HG02852 (cell line): Measurements from ENCODE around the gene ORAI2.
"Not testable (repeated sequence)": the region's sequence is repeated elsewhere in the genome, so short reads cannot be mapped to it uniquely, and the experiment has no call there.

Source experiments
- ATAC-seq: cut with Tn5 transposase; IDR thresholded peaks from one replicate; pipeline ENCODE4 v1.9.1; 2021; ENCODE audit warnings: mild to moderate bottlenecking, moderate library complexity; ENCODE audit not compliant: unreplicated experiment

Gene ORAI2

DNA sequence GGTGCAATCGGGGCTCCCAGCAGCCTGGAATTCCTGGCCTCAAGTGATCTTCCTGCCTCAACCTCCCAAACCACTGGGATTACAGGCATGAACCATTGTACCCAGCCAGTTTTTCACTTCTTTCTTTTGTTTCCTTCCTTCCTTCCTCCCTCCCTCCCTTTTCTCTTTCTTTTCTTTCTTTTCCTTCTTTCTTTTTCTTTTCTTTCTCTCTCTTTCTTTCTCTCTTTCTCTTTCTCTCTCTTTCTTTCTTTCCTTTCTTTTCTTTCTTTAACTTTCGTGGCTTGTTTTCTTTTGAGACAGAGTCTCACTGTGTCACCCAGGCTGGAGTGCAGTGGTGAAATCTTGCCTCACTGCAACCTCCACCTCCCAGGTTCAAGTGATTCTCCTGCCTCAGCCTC lies 12.3 kb downstream of the ORAI2 start:
- ATAC-seq = no peak

DNA sequence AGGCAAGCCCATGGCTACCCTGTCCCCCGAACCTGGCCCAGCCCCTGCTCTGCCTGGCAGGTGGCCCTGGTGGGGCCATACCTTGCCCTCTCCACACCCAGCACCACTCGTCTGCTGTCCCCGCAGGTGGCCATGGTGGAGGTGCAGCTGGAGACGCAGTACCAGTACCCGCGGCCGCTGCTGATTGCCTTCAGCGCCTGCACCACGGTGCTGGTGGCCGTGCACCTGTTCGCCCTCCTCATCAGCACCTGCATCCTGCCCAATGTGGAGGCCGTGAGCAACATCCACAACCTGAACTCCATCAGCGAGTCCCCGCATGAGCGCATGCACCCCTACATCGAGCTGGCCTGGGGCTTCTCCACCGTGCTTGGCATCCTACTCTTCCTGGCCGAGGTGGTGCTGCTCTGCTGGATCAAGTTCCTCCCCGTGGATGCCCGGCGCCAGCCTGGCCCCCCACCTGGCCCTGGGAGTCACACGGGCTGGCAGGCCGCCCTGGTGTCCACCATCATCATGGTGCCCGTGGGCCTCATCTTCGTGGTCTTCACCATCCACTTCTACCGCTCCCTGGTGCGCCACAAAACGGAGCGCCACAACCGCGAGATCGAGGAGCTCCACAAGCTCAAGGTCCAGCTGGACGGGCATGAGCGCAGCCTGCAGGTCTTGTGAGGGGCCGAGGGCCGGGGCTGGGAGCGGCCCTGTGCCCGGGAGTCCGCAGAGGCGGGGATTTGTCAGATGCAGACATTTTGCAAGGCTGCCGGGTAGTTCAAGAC lies 13.2 kb downstream of the ORAI2 start:
- ATAC-seq = no peak

DNA sequence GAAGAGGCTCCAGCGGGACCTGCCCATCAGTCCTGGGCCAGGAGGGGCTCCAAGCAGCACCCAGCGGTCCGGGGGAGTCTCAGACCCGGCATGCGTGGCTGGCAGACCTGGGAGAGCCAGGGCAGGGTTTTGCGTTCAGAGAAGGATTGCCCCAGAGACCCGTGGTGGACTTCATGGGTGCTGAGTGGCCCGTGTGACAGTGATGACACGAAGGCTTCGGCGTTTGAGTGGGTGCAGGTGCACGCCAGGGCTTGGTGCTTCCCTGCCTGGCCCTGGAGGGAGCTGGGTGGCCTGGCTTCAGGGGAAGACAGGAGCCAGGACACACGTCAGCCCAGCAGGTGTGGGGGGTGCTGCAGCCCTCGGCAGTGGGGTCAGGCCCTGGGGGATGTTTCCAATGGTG lies 13.9 kb downstream of the ORAI2 start:
- no peak for ATAC-seq

DNA sequence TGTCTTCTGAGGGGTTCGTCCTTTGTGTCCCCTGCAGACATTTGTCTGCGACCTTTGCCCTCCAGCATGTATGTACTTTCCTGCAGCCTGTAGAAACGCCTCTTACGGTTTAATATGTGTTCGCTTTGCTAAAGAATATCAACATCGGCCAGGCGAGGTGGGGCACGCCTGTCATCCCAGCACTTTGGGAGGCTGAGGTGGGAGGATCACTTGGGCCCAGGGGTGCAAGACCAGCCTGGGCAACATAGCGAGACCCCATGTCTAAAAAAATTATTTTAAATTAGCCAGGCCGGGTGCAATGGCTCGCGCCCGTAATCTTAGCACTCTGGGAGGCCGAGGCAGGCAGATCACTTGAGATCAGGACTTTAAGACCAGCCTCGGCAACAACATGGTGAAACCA lies 15.8 kb downstream of the ORAI2 start:
- ATAC-seq = no peak

DNA sequence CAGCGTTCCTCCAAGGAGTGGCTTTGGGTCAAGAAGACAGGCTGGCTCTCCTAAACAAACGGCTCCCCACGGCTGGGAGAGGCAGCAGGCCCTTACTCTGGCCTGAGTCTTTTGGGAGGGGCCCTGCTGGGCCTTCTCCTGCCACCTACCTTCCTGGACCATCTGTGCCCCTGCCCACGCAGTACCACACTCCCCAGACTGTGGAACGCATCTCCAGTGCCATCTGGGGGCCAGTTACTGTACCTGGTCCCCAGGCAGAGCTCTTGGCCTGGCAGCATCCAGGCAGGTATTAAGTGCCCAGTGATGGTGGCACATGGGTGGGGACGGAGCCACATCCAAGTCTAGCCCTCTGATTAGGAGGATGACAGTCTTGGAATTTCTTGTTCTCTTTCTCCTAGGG lies 16.9 kb downstream of the ORAI2 start:
- no peak for ATAC-seq

DNA sequence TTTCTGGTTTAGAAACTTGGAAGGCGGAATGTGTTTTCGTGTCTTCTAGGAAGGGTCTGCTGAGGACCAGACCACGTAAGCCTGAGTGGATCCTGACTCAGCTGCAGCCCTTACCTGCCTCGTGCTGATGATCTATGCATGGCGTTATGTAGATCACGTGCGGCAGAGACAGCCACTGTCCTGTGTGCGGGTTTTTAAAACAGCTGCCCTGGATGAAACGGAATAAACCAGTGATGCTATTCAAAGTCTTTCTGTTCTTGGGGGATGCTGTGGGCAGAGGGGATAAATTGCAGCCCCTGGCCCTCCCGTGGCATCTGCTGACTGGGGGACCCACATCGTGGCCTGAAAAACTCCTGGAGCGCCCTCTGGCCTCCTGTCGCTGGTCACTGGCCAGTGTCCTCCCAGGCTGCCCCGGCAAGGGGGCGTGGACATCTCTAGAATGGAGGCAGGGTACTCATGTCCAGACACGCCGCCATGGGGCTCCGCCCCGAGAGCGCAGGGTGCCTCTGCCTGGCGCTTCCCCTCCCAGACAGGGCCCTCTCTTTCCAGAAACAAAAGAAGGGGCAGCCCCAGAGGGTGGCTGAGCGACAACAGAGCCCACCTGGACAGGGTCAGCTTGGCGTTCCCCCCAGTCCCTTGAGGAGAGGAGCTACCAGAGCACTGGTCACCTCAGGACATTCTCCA lies 18.1 kb downstream of the ORAI2 start:
- no peak for ATAC-seq

DNA sequence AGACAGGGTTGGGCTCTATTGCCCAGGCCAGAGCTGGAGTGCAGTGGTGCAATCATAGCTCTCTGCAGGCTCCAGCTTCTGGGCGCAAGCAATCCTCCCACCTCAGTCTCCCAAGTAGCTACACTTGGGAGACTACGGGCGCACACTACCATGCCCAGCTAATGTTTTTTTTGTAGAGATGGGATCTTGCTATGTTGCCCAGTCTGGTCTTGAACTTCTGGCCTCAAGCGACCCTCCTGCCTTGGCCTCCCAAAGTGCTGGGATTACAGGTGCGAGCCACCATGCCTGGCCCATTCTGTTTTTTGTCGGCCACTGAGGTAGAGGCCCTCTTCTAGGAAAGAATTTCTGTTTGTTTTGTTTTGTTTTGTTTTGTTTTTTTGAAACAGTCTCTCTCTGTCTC lies 19.1 kb downstream of the ORAI2 start:
- no peak for ATAC-seq

DNA sequence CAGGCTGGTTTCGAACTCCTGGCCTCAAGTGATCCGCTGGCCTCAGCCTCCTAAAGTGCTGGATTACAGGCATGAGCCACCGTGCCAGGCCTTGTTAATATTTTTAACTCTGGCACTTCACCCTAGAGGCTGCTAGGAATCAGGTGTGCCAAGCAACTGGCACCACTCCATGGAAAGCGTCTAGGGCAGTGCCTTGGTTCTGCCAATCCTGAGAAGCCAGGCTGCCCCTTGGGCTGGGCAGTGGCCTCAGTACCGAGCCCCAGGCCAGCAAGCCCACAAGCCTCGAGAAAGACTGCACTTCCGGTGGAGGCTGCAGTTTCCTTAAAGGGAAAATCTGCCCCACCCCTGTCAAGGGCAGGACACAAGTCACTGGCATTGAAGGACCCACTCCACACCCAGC lies 19.9 kb downstream of the ORAI2 start:
- ATAC-seq = no peak

DNA sequence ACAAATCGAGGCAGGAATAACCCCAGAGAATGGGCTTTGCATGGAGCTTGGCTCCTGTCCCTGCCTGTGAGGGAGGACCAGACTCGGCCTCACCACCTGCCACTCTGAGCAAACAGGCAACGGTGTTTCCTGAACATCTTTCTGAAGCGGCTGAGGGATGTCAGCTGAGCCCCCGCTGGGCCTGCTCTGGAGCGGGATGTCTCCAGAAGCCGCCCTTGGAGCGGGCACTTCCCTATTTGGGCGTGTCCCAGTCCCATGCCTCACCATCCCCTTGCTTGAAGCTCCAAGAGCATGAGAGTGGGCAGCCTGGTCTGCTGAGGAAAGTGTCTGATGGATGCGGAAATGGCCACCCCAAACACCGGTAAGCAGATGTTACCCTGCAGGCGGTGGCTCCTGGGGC lies 21.1 kb downstream of the ORAI2 start:
- no peak for ATAC-seq

DNA sequence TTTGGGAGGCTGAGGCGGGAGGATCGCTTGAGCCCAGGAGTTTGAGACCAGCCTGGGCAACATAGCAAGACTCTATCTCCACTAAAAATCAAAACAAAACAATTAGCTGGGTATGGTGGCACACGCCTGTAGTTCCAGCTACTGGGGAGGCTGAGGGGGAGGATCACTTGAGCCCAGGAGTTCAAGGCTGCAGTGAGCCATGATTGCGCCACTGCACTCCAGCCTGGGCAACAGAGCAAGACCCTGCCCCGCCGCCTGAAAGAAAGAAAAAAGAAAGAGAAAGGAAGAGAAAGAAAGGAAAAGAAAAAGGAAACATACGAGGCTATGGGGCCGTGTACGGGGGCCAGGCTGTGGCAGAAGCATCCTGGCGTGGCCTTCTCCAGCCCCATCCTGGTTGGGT lies 21.6 kb downstream of the ORAI2 start:
- not testable (repeated sequence) for ATAC-seq

DNA sequence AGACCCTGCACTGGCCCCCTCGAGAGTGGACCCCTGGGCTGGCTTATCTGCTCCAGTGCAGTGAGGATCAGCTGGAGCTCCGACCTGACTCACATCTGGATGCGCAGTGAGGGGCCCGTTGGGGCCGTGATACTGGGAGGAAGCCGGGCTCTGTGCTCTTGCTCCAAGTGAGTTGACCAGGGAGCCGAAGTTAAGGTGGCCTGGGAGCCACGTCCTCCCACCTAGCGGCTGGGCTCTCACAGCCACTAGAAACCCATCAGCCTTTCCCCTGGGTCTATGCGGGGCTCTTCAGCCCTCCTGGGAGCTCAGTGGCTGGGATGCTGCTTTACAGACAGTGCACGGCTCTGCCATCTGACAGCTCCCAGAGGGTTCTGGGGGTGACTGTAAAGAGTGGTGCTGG lies 22.2 kb downstream of the ORAI2 start:
- no peak for ATAC-seq

DNA sequence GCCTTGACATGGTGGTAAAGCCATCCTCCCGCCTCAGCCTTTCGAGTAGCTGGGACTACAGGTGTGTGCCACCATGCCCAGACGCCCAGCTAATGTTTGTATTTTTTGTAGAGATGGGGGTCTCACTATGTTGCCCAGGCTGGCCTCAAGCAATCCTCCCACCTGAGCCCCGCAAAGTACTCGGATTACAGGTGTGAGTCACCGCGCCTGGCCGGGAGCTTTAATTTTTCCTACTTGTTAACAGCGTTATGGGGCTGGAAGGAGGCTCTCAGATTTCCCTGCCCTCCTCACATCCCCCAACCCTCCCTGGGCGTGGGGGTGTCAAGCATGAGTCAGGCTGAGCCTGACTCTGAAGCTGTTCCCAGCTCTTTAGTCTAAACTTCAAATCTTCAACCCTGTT lies 23.0 kb downstream of the ORAI2 start:
- no peak for ATAC-seq

DNA sequence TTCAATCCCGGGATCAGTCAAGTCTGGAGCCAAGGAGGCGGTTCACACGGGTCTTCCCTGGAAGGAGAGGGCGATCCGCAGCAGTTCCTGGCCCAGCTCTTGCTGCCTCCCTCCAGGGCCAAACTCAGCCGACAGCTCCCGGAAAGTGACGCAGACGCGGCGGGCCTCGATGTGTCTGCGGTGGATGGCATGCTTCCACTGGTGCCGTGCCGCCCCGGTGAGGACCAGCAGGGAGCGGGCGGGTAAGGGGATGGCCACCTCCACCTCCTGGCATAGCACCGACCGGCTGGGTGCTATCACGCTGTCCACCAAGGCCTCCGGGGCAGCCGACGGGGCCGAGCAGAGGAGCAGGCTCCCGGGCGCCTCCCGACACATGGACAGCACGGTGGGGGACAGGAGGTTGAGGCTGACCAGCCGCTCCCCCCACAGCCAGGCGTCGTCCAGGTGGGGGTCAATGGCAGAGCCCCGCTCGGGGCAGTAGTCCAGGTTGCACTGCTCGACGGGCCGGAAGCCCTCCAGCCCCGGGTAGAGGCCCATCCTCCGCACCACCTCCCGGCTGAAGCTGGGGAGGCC lies 24.1 kb downstream of the ORAI2 start:
- ATAC-seq = no peak

DNA sequence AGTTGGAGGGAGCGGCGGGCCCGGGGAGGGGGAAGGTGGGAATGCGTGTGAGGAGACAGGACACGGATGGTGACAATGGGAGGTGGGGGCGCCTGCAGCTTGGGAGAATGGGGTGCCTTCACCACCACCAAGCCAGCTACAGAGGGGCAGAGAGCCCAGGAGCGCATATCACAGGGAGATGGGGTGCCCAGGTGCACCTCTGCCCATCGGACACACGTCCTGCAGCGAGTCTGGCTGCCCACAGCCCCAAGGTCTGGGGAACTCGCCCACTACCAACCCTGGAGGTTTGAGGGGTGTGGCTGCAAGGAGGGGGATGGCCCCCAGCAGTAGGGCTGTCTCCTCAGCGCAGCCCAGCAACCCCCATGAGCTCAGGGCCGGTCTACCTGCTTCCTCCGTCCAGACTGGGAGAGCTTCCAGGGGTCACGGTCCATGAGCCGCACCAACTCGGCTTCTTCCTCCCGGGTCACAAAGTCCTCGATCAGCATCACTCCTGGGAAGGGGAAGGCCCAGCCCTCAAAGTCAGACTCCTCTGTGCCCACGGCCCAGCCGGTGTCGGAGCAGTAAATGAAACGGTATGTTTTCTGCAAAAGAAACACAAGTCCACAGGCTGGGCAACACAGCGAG lies 26.0 kb downstream of the ORAI2 start:
- no peak for ATAC-seq

DNA sequence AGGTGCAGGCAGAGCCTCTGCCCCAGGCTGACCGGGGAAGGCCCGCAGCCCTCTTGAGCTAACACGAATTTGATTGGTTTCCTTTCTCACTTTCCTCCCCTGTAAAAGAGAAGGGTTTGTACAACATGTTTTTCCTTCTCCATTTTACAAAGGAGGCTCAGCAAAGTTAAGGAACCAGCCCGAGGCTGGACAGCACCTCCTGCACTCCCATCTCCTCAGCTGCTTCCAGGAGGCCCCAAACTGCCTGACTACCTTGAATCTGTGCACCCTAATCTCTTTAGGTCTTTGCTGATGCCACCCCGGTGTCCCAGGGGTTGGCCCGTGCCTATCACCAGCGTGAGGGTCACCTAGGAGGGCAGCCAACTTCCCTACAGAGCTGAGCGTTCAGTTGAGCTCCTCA lies 27.1 kb downstream of the ORAI2 start:
- ATAC-seq = no peak

DNA sequence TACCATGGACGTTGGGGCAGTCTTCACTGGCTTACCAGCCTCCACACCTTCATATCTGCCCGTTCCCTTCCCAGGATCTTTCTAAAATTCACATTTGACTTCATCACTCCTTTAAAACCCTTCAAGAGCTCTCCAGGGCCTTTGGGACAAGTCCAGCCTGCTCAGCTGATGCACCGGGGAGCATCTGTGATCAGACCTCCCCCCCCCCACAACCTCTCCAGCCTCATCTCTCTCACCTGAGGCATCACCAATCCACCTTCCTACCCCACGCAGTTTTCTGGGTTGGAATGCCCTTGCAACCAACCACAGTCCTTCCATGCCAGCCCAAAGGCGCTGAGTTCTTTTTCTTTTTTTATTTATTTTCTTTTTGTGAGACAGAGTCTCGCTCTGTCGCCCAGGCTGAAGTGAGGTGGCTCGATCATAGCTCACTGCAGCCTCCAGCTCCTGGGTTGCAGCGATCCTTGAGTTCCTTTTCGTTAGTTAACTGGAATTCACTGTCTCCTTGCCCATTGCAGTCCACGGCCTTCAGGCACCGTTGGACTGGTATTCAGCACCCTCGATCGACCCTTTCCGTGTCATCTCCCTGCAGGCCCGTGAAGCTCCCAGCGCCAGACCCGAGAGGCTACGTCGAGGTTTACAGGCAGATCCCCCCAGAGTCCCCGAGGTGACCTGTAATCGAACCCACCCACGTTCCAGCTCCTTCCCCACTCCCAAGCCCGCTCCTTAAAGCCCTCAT lies 30.6 kb downstream of the ORAI2 start:
- ATAC-seq = peak; percentile 7

DNA sequence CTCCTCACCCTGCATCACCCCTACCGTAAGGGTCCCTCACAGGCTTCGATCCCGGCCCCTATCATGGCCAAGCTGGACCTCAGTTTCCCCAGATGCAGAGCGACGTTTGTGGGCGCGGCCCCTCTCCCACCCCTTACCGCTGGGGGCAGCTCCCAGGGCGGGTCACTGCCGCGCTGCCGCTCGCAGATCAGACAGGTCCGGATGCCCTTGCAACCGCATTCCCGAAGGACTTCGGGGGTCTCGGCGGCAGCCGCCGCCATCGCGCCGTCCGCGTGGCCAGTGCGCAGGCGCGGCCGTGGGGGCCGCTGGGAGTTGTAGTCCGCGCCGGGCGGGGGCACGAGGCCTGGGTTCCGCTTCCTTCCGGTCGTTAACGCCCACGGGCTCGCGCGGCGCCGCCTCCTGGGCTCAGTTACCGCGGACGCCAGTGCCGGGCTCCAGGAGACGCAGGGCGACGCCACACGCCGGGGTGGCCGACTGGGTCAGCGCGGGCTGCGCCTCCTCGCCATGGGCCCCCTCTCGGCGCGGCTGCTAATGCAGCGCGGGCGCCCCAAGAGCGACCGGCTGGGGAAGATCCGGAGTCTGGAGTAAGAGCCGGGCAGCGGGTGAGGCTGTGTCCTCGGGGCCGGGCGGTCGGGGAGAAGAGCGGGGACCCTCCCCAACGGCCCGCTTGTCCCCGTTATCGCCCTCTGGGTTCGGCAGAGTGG lies 31.4 kb downstream of the ORAI2 start, which contains the start of the genes ALKBH4 and LRWD1:
Gene ALKBH4 (minus strand): TSS at position 287 of the 704 bp plus-strand sequence. CDS start 27 bp downstream, at position 260.
Gene LRWD1 (plus strand): TSS at position 408 of the 704 bp plus-strand sequence. CDS start 97 bp downstream, at position 505.
- peak; percentile 79 for ATAC-seq

DNA sequence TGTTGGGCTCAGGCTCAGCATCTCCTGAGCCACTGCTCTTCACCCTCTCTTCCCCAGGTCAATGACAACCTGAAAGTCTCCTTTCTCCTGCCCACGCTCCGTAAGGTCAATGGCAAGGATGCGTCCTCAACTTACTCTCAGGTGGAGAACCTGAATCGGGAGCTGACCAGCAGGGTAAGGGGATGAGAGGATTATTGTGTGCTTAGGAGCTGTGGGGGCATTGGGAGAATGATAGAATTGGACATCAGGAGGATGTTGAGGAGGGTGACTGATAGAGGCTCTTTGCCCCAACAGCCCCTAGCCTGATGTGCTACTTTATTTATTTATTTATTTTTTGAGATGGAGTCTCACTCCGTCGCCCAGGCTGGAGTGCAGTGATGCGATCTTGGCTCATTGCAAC lies 32.7 kb downstream of the ORAI2 start:
- no peak for ATAC-seq

DNA sequence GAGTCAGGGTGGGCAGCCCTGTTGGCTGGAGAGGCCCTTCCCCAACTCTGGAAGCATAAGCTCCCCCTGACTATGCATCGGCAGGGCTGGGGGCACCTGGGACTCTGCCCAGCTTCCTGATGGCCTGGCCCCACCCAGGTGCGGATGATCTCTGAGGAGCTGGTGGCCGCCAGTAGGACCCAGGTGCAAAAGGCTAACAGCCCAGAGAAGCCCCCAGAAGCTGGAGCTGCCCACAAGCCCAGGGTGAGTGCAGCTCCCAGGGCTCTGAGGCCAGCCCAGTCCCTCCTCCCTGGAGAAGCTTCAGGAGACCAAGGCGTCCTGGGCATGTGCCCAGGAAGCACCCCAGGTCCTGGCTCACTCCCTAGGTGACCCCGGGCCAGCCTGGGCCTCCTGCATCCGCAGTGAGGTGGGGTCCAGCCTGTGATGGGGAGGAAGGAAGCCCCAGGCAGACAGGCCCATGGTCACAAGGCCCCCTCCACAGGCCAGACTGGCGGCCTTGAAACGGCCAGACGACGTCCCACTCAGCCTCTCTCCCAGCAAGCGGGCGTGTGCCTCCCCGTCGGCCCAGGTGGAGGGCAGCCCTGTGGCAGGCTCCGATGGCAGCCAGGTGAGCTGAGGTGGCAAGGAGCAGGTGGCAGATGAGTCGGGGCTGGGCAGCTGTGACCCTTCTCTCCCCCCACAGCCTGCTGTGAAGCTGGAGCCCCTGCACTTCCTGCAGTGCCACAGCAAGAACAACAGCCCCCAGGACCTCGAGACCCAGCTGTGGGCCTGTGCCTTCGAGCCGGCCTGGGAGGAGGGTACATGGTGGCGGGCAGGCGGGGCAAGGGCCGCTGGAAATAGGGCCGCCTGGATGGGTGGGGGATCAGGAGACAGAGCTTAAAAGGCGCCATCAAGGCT lies 34.5 kb downstream of the ORAI2 start:
- no peak for ATAC-seq
